CD14-positive monocyte (primary cell): Measurements from ENCODE around the gene ZBTB38. TPM values are rescaled to one million over a fixed set of nuclear protein-coding genes. Genes with fewer than 3 reads are reported as not detected.

Experiments
- DNase-seq, 3 donors: peaks; one replicate each; pipeline ENCODE4 v3.0.0-alpha.2; 2011 to 2022
- H2AFZ ChIP-seq: 2 replicates; pipeline ENCODE4 v1.6.0; 2012; ENCODE audit warnings: mild to moderate bottlenecking, low read depth, low read length, inconsistent platforms; ENCODE audit not compliant: insufficient read depth, poor library complexity, severe bottlenecking
- H3K27ac ChIP-seq, 2 donors: 1 replicate in 1 of 2; 2 replicates in 1 of 2; pipeline ENCODE4 v1.5.1; 2012 to 2013; ENCODE audit warnings: low read length in 2 of 2, control low read depth in 1 of 2, inconsistent platforms in 1 of 2, low read depth in 1 of 2, mild to moderate bottlenecking in 1 of 2
- H3K27me3 ChIP-seq, 2 donors: one replicate each; pipeline versions ENCODE4 v1.6.0 to v1.6.1; 2011 to 2013; ENCODE audit warnings: low read length in 2 of 2; ENCODE audit not compliant: control insufficient read depth in 2 of 2, insufficient read depth in 2 of 2
- H3K36me3 ChIP-seq, 2 donors: replicated peaks in 1 of 2; 1 replicate in 1 of 2; 2 replicates in 1 of 2; pipeline versions ENCODE4 v1.5.1 to v1.6.1; 2012 to 2013; ENCODE audit warnings: low read length in 2 of 2, control low read depth in 1 of 2, inconsistent platforms in 1 of 2, mild to moderate bottlenecking in 1 of 2; ENCODE audit not compliant: insufficient read depth in 2 of 2, control insufficient read depth in 1 of 2
- H3K4me1 ChIP-seq, 2 donors: 1 replicate in 1 of 2; 2 replicates in 1 of 2; pipeline versions ENCODE4 v1.5.1 to v1.6.1; 2012 to 2013; ENCODE audit warnings: low read length in 2 of 2, control low read depth in 1 of 2, inconsistent platforms in 1 of 2, mild to moderate bottlenecking in 1 of 2, moderate library complexity in 1 of 2; ENCODE audit not compliant: insufficient read depth in 2 of 2, control insufficient read depth in 1 of 2
- H3K4me2 ChIP-seq: replicated peaks from 2 replicates; pipeline ENCODE3; 2012; ENCODE audit warnings: low read length, moderate library complexity, mild to moderate bottlenecking; ENCODE audit not compliant: poor library complexity, severe bottlenecking; ENCODE audit errors: extremely low read depth
- H3K4me3 ChIP-seq, 3 experiments: fragments of 200-600 bp in 1 of 3; sonication (generic) in 1 of 3; replicated peaks in 1 of 3; 1 replicate in 2 of 3; 2 replicates in 1 of 3; pipeline ENCODE4 v1.5.1; 2011 to 2013; ENCODE audit warnings: low read length in 3 of 3, mild to moderate bottlenecking in 3 of 3, control low read depth in 2 of 3, low read depth in 2 of 3, inconsistent platforms in 1 of 3, moderate library complexity in 1 of 3
- H3K79me2 ChIP-seq: 2 replicates; pipeline ENCODE4 v1.6.0; 2012; ENCODE audit warnings: mild to moderate bottlenecking, control low read depth, inconsistent platforms, low read length, moderate library complexity; ENCODE audit not compliant: insufficient read depth
- H3K9ac ChIP-seq: 2 replicates; pipeline ENCODE4 v1.6.0; 2017; ENCODE audit warnings: low read length, mild to moderate bottlenecking; ENCODE audit not compliant: insufficient read depth, poor library complexity, severe bottlenecking
- H3K9me3 ChIP-seq, 2 donors: replicated peaks in 1 of 2; 1 replicate in 1 of 2; 2 replicates in 1 of 2; pipeline versions ENCODE4 v1.5.1 to v1.6.1; 2012 to 2013; ENCODE audit warnings: low read length in 2 of 2, control low read depth in 1 of 2; ENCODE audit not compliant: control insufficient read depth in 1 of 2, insufficient read depth in 1 of 2
- H4K20me1 ChIP-seq: 2 replicates; pipeline ENCODE4 v1.6.0; 2012; ENCODE audit warnings: mild to moderate bottlenecking, low read length, control low read depth, moderate library complexity; ENCODE audit not compliant: insufficient read depth
- H3K27ac Mint-ChIP-seq, 7 donors: one replicate each; pipeline ENCODE4 v1.8.0; 2020; ENCODE audit warnings: mild to moderate bottlenecking in 7 of 7, mixed read lengths in 7 of 7, moderate library complexity in 6 of 7, inconsistent platforms in 2 of 7
- H3K27me3 Mint-ChIP-seq, 3 donors: one replicate each; pipeline ENCODE4 v1.8.0; 2021 to 2022; ENCODE audit warnings: low read depth in 3 of 3, mild to moderate bottlenecking in 3 of 3, mixed read lengths in 3 of 3, moderate library complexity in 3 of 3, inconsistent platforms in 1 of 3
- H3K36me3 Mint-ChIP-seq, 2 donors: one replicate each; pipeline ENCODE4 v1.8.0; 2020; ENCODE audit warnings: mixed read lengths in 2 of 2, inconsistent platforms in 1 of 2, mild to moderate bottlenecking in 1 of 2
- H3K4me1 Mint-ChIP-seq: one replicate; pipeline ENCODE4 v1.8.0; 2020; ENCODE audit warnings: mild to moderate bottlenecking, mixed read lengths
- H3K4me3 Mint-ChIP-seq, 2 donors: one replicate each; pipeline ENCODE4 v1.8.0; 2020; ENCODE audit warnings: mild to moderate bottlenecking in 2 of 2, mixed read lengths in 2 of 2, moderate library complexity in 1 of 2
- H3K9me3 Mint-ChIP-seq, 7 donors: one replicate each; pipeline ENCODE4 v1.8.0; 2020 to 2022; ENCODE audit warnings: mixed read lengths in 7 of 7, mild to moderate bottlenecking in 6 of 7, moderate library complexity in 6 of 7, inconsistent platforms in 2 of 7
- WGBS: methylation state at CpG from one replicate; pipeline ENCODE4 v1.1.5; 2013; ENCODE audit warnings: missing lambda C conversion rate; ENCODE audit not compliant: insufficient coverage; 5-methylcytosine and 5-hydroxymethylcytosine counted together
- intact Hi-C, 2 donors: fragments of 100-400 bp; cut with micrococcal nuclease; formaldehyde crosslinking; loops; one replicate each; pipeline versions ENCODE4 v1.15.0 to v1.15.1; 2023
- polyA plus RNA-seq, 3 donors: library from polyadenylated mRNA; depleted of rRNA in 1 of 3; unstranded in 2 of 3; stranded (reverse) in 1 of 3; fragments of 300-500 nt in 2 of 3; fragments of >200 nt in 1 of 3; fragmentation: Illumina TruSeq in 2 of 3; gene quantifications; 1 replicate in 2 of 3; 2 replicates in 1 of 3; pipeline ENCODE4 v1.2.3, GENCODE V29; 2012 to 2021
- TF ChIP-seq, protein P1 (sequence below): fragments of 200-600 bp; IDR thresholded peaks from one replicate; pipeline ENCODE4 v1.8.0; 2022; ENCODE audit warnings: antibody characterized with exemption, mild to moderate bottlenecking

The ZBTB38 gene
- polyA plus RNA-seq, 3 donors = 3.9 to 28.5 (median 19.0) TPM

- H3K4me3 ChIP-seq = no peak overlapping the region
- H3K79me2 ChIP-seq = no peaks in the 10 kb centered on the region
- no peaks in the 10 kb centered on the region for H3K36me3 Mint-ChIP-seq
- 80% methylated on average over 2 of the region's 5 CpGs for WGBS
- no peak overlapping the region for H3K27ac Mint-ChIP-seq
- no peaks in the 10 kb centered on the region for H3K27me3 ChIP-seq
- no peaks in the 10 kb centered on the region for H3K9me3 Mint-ChIP-seq
- intact Hi-C loops = no loop called here
- no peak overlapping the region for H3K4me3 Mint-ChIP-seq
- no peak overlapping the region for H3K4me2 ChIP-seq
- H4K20me1 ChIP-seq = no peaks in the 10 kb centered on the region
- no peak overlapping the region for H3K9ac ChIP-seq
- no peak overlapping the region for H3K27ac ChIP-seq
- no peaks in the 10 kb centered on the region for H3K4me1 ChIP-seq
- no peaks in the 10 kb centered on the region for H3K36me3 ChIP-seq
- H2AFZ ChIP-seq = no peak overlapping the region
- peaks cover 3% of the 10 kb centered on the region for H3K4me1 Mint-ChIP-seq
- TF ChIP-seq, protein P1, sequence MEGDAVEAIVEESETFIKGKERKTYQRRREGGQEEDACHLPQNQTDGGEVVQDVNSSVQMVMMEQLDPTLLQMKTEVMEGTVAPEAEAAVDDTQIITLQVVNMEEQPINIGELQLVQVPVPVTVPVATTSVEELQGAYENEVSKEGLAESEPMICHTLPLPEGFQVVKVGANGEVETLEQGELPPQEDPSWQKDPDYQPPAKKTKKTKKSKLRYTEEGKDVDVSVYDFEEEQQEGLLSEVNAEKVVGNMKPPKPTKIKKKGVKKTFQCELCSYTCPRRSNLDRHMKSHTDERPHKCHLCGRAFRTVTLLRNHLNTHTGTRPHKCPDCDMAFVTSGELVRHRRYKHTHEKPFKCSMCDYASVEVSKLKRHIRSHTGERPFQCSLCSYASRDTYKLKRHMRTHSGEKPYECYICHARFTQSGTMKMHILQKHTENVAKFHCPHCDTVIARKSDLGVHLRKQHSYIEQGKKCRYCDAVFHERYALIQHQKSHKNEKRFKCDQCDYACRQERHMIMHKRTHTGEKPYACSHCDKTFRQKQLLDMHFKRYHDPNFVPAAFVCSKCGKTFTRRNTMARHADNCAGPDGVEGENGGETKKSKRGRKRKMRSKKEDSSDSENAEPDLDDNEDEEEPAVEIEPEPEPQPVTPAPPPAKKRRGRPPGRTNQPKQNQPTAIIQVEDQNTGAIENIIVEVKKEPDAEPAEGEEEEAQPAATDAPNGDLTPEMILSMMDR = no peak
- no peaks in the 10 kb centered on the region for H3K9me3 ChIP-seq
- no peak for DNase-seq
- peaks cover 0 to 1% (median 1%) of the 10 kb centered on the region in 3 donors for H3K27me3 Mint-ChIP-seq
Measured at GRCh38 chr3:141386611-141387111, 18.4 kb downstream of the ZBTB38 start.

DNA sequence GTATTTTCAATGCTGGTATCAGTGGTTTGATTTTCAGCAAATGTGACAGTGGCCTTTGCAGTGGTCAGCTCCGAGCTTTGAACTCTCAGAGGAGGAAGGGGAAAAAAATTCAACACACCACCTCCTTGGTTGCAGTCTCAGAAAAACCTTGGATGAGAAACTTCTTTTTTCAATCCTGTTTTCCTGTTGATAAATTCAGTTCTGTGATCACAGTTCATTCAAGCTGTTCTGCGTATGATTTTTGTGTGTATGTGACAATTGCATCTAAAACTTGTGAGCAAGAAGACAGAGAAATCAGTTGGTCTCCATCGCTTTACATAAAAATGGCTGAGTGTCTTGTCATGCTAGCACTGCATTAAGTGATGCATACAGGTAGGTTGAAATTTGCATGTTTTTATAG, 19.2 kb downstream of the ZBTB38 start:
- WGBS = 92% methylated on average over 2 of the region's 3 CpGs
- Histone ChIP-seq H3K9me3 (no peaks in the 10 kb centered on the region), H3K4me3 (no peak overlapping the region), H3K4me2 (no peak overlapping the region), H3K36me3 (no peaks in the 10 kb centered on the region), H3K27ac (no peak overlapping the region), H3K79me2 (no peaks in the 10 kb centered on the region), H3K9ac (no peak overlapping the region), H2AFZ (peak overlapping the region; percentile 17), H4K20me1 (no peaks in the 10 kb centered on the region), H3K4me1 (no peaks in the 10 kb centered on the region), H3K27me3 (no peaks in the 10 kb centered on the region)
- TF ChIP-seq, protein P1 = no peak
- Mint-ChIP-seq H3K27ac (no peak overlapping the region), H3K36me3 (no peaks in the 10 kb centered on the region), H3K9me3 (no peaks in the 10 kb centered on the region), H3K4me3 (no peak overlapping the region), H3K27me3 (peaks cover 0 to 2% (median 1%) of the 10 kb centered on the region in 3 donors), H3K4me1 (peaks cover 3% of the 10 kb centered on the region)
- intact Hi-C loops = no loop called here
- no peak for DNase-seq
